ENCODE data around the gene FBXW11. TPM values are rescaled to one million over a fixed set of nuclear protein-coding genes. Genes with fewer than 3 reads are reported as not detected.

Gene FBXW11
- total RNA-seq, 1 donor from 2014 or later, result 110 TPM

DNA sequence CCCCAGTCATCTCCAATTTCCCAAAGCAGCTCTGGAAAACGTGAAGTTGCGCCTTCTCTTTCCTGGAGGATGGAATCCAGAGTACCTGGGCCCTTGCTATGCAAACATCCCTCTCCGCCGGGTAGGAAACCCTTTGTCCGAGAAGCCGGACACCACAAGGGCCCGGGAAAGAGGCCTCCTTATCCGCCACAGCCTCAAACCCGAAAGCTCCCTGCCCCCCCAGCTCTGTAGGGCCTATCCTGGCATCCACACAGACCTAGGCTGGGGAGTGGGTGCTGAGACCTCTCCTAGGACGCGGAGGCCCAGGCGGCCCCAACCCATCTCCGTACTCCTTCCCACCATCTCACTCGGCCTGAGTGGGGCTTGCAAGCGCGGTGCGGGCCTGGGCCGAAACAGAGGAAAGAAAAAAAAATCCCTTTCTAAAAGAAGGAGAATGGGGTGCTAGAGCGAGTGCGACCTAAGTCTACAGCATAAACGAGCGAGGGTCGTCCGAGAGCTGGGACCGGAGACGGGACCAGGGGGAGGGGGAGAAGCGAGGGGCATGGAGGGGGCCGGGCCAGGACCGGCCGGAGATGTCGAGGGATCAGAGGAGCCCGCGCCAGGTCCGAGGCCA lies 624 bp downstream of the FBXW11 start:
- Mint-ChIP-seq H3K4me1 (ENCODE audit: low read depth, unreplicated experiment) (peaks cover 38% of the 10 kb centered on the region), H3K27me3 (ENCODE audit: unreplicated experiment) (peaks cover 7% of the 10 kb centered on the region), H3K27ac (ENCODE audit: unreplicated experiment) (peak overlapping the region; percentile 96), H3K36me3 (ENCODE audit: unreplicated experiment) (no peaks in the 10 kb centered on the region), H3K9me3 (ENCODE audit: unreplicated experiment) (peaks cover 14% of the 10 kb centered on the region), H3K4me3 (ENCODE audit: unreplicated experiment) (peak overlapping the region; percentile 96)
- peak; percentile 40 for DNase-seq
- TF ChIP-seq, protein P1, sequence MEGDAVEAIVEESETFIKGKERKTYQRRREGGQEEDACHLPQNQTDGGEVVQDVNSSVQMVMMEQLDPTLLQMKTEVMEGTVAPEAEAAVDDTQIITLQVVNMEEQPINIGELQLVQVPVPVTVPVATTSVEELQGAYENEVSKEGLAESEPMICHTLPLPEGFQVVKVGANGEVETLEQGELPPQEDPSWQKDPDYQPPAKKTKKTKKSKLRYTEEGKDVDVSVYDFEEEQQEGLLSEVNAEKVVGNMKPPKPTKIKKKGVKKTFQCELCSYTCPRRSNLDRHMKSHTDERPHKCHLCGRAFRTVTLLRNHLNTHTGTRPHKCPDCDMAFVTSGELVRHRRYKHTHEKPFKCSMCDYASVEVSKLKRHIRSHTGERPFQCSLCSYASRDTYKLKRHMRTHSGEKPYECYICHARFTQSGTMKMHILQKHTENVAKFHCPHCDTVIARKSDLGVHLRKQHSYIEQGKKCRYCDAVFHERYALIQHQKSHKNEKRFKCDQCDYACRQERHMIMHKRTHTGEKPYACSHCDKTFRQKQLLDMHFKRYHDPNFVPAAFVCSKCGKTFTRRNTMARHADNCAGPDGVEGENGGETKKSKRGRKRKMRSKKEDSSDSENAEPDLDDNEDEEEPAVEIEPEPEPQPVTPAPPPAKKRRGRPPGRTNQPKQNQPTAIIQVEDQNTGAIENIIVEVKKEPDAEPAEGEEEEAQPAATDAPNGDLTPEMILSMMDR (IDR thresholded peaks at IDR 0.05; ENCODE audit: partially characterized antibody, unreplicated experiment), result no peak

DNA sequence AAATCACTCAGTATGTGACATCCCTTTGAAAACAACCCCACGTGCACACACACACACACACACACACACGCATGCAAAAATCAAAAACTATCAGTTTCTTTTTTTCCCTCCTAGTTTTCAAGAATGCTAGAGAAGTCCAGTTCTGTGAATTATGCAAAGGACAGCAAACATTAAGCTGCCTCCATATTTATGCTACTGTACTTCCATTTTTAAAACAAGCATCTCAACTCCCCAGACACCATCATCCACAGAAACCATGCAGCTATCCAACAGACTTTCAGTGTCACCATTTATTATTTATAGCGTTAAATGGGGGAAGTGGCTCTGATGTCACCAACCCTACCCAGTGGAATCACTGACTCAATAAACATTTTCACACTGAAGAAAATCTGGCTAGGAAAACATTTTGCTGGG lies 1.6 kb downstream of the FBXW11 start:
- Mint-ChIP-seq H3K27ac (ENCODE audit: unreplicated experiment) (peak overlapping the region; percentile 96), H3K4me1 (ENCODE audit: low read depth, unreplicated experiment) (peaks cover 41% of the 10 kb centered on the region), H3K9me3 (ENCODE audit: unreplicated experiment) (peaks cover 14% of the 10 kb centered on the region), H3K4me3 (ENCODE audit: unreplicated experiment) (peak overlapping the region; percentile 96), H3K27me3 (ENCODE audit: unreplicated experiment) (peaks cover 7% of the 10 kb centered on the region), H3K36me3 (ENCODE audit: unreplicated experiment) (no peaks in the 10 kb centered on the region)
- DNase-seq, result no peak
- TF ChIP-seq, protein P1 (IDR thresholded peaks at IDR 0.05; ENCODE audit: partially characterized antibody, unreplicated experiment), result no peak

DNA sequence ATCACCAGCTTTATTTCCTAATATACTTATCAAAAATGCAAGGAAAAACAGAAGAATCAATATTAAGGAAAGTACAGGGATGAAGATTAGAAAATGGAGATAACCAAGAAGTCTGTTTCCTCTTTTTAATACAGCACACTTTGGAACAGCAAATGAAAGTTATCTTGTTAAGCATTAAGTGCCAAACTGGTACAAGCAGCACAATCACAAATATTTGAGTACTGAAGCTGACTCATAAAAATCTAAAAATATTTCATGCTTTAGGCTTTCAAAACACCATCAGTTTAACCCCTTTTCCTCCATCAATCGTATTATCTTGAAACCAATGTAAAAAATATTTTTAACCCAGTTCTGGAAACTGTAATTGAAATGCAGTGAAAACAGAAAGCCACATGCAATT lies 2.7 kb downstream of the FBXW11 start:
- Mint-ChIP-seq H3K9me3 (ENCODE audit: unreplicated experiment) (peaks cover 14% of the 10 kb centered on the region), H3K27ac (ENCODE audit: unreplicated experiment) (no peak overlapping the region), H3K27me3 (ENCODE audit: unreplicated experiment) (peaks cover 7% of the 10 kb centered on the region), H3K36me3 (ENCODE audit: unreplicated experiment) (no peaks in the 10 kb centered on the region), H3K4me1 (ENCODE audit: low read depth, unreplicated experiment) (peaks cover 42% of the 10 kb centered on the region), H3K4me3 (ENCODE audit: unreplicated experiment) (peak overlapping the region; percentile 82)
- DNase-seq, result no peak
- TF ChIP-seq, protein P1 (IDR thresholded peaks at IDR 0.05; ENCODE audit: partially characterized antibody, unreplicated experiment), result no peak

DNA sequence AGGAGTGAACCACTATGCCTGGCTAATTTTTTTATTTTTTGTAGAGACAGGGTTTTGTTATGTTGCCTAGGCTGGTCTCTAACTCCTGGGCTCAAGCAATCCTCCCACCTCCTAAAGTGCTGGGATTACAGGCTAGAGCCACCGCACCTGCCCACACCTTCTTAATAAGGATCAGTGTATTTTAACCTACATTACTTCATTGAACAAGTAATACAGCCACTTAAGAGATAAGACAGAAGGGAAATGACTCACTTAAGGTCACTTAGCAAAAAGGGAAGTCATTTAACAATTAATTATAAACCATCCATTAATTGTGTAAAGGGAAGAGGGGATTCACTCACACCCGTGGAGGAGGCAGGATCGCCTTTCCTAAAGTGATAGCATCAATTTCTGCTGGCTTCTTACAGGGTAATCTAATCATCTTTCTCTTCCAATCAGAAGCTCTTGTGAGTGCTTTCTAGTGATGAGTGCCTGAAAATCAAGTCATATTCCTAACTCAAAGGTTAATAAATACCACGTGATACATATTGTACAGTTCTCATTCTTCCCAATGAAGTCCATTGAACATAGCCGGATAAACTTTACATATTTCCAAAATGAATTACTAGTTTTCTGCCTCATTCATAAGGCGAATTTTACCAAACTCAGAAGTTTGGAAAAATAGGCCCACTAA lies 3.5 kb downstream of the FBXW11 start:
- no peaks in the 10 kb centered on the region for H3K36me3 Mint-ChIP-seq (ENCODE audit: unreplicated experiment)
- peaks cover 14% of the 10 kb centered on the region for H3K9me3 Mint-ChIP-seq (ENCODE audit: unreplicated experiment)
- peaks cover 7% of the 10 kb centered on the region for H3K27me3 Mint-ChIP-seq (ENCODE audit: unreplicated experiment)
- H3K4me3 Mint-ChIP-seq (ENCODE audit: unreplicated experiment), result peak overlapping the region; percentile 82
- DNase-seq, result no peak
- TF ChIP-seq, protein P1 (IDR thresholded peaks at IDR 0.05; ENCODE audit: partially characterized antibody, unreplicated experiment), result no peak
- H3K4me1 Mint-ChIP-seq (ENCODE audit: low read depth, unreplicated experiment), result peaks cover 43% of the 10 kb centered on the region
- peak overlapping the region; percentile 55 for H3K27ac Mint-ChIP-seq (ENCODE audit: unreplicated experiment)

DNA sequence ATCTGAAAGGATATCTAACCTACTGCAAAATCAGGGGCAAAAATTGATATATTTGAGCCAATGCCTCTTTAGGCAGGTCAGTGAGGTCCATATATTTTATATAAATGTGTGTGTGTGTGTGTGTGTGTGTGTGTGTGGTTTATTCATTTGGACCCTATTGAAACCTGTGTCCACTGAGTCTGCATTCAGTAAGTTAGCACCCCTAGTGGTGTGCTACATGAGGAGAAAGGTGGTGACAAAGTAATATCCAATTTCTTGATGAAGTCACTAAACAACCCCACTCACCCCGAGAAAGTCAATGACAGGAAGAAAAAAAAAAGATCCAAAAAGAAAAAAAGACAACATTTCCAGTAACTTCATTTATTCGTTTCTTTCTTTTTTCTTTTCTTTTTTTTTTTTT lies 4.1 kb downstream of the FBXW11 start:
- DNase-seq, result no peak
- TF ChIP-seq, protein P1 (IDR thresholded peaks at IDR 0.05; ENCODE audit: partially characterized antibody, unreplicated experiment), result peak; percentile 17
- Mint-ChIP-seq H3K4me3 (ENCODE audit: unreplicated experiment) (peak overlapping the region; percentile 65), H3K4me1 (ENCODE audit: low read depth, unreplicated experiment) (peaks cover 44% of the 10 kb centered on the region), H3K36me3 (ENCODE audit: unreplicated experiment) (no peaks in the 10 kb centered on the region), H3K27me3 (ENCODE audit: unreplicated experiment) (peaks cover 5% of the 10 kb centered on the region), H3K9me3 (ENCODE audit: unreplicated experiment) (peaks cover 12% of the 10 kb centered on the region), H3K27ac (ENCODE audit: unreplicated experiment) (no peak overlapping the region)
